Natural killer cell (primary cell): ENCODE data around the gene ACSBG1. TPM values are rescaled to one million over a fixed set of nuclear protein-coding genes. Genes with fewer than 3 reads are reported as not detected.

Experiments used
- ATAC-seq, 3 donors: fragments of 150-1000 bp in 2 of 3; fragments of 200-7000 bp in 1 of 3; cut with Tn5 transposase; 1 replicate in 1 of 3; 2 replicates in 2 of 3; pipeline ENCODE4 v1.10.0; 2021; ENCODE audit warnings: mild to moderate bottlenecking in 2 of 3, moderate library complexity in 2 of 3
- DNase-seq, 2 donors: peaks; one replicate each; pipeline versions ENCODE4 v3.0.0 to v3.0.0-alpha.2; 2013 to 2021; ENCODE audit warnings: mixed read lengths in 1 of 2
- H3K27ac ChIP-seq: one replicate; pipeline ENCODE4 v1.5.1; 2013; ENCODE audit warnings: mild to moderate bottlenecking, low read length
- H3K27me3 ChIP-seq: one replicate; pipeline ENCODE4 v1.6.1; 2013; ENCODE audit warnings: low read length; ENCODE audit not compliant: control insufficient read depth, insufficient read depth
- H3K36me3 ChIP-seq: one replicate; pipeline ENCODE4 v1.6.1; 2013; ENCODE audit warnings: low read length; ENCODE audit not compliant: control insufficient read depth, insufficient read depth
- H3K4me1 ChIP-seq: one replicate; pipeline ENCODE4 v1.6.1; 2013; ENCODE audit warnings: low read length; ENCODE audit not compliant: control insufficient read depth, insufficient read depth
- H3K4me3 ChIP-seq: one replicate; pipeline ENCODE4 v1.5.1; 2013; ENCODE audit warnings: low read length
- H3K9me3 ChIP-seq: one replicate; pipeline ENCODE4 v1.6.1; 2013; ENCODE audit warnings: low read length; ENCODE audit not compliant: control insufficient read depth, insufficient read depth
- H3K27ac Mint-ChIP-seq, 2 donors: one replicate each; pipeline ENCODE4 v1.8.0; 2022; ENCODE audit warnings: mild to moderate bottlenecking in 2 of 2, mixed read lengths in 2 of 2, moderate library complexity in 1 of 2
- H3K27me3 Mint-ChIP-seq, 2 donors: one replicate each; pipeline ENCODE4 v1.8.0; 2022; ENCODE audit warnings: low read depth in 2 of 2, mixed read lengths in 2 of 2
- H3K36me3 Mint-ChIP-seq: one replicate; pipeline ENCODE4 v1.8.0; 2022; ENCODE audit warnings: mixed read lengths
- H3K4me1 Mint-ChIP-seq, 2 donors: one replicate each; pipeline ENCODE4 v1.8.0; 2022; ENCODE audit warnings: mixed read lengths in 2 of 2
- H3K4me3 Mint-ChIP-seq: one replicate; pipeline ENCODE4 v1.8.0; 2022; ENCODE audit warnings: mild to moderate bottlenecking, moderate library complexity, mixed read lengths
- H3K9me3 Mint-ChIP-seq, 2 donors: one replicate each; pipeline ENCODE4 v1.8.0; 2022; ENCODE audit warnings: mixed read lengths in 2 of 2
- CTCF ChIP-seq: fragments of 200-600 bp; IDR thresholded peaks from one replicate; pipeline ENCODE4 v1.8.0; 2022; ENCODE audit warnings: antibody characterized with exemption
- WGBS: methylation state at CpG from one replicate; pipeline ENCODE4 v1.1.7; 2013; ENCODE audit warnings: missing lambda C conversion rate; ENCODE audit not compliant: insufficient coverage; 5-methylcytosine and 5-hydroxymethylcytosine counted together
- intact Hi-C: fragments of 100-400 bp; cut with micrococcal nuclease; formaldehyde crosslinking; loops from one replicate; pipeline ENCODE4 v1.14.2; 2022
- total RNA-seq, 4 donors: library from RNA; stranded (reverse); fragments of 120-200 nt in 1 of 4; gene quantifications; one replicate each; pipeline versions ENCODE4 v1.2.3 to v1.2.4, GENCODE V29; 2013 to 2022

The ACSBG1 gene
- total RNA-seq, 3 donors from 2014 or later (not counting 1 experiment from before 2014, with no cell fraction given), result 0.07 TPM; not detected in 2

GRCh38 chr15:78264304-78265136 is 30.2 kb upstream of the ACSBG1 start, which contains the start of gene DNAJA4:
DNAJA4 (plus strand) TSS chr15:78264562; CDS start chr15:78264764, 202 bp downstream.
- Mint-ChIP-seq H3K27me3 (peaks cover 0 to 6% of the 10 kb centered on the region in 2 donors), H3K36me3 (no peaks in the 10 kb centered on the region), H3K4me1 (peaks cover 10 to 11% of the 10 kb centered on the region in 2 donors), H3K4me3 (peak within 1 kb of the TSS; percentile 87), H3K9me3 (no peaks in the 10 kb centered on the region), H3K27ac (peak within 1 kb of the TSS; percentile 78 to 82)
- H3K9me3 ChIP-seq, result no peaks in the 10 kb centered on the region
- H3K4me1 ChIP-seq, result peaks cover 10% of the 10 kb centered on the region
- intact Hi-C loops, result loop anchor here (1.0 kb wide), 1 partner anchor 35 kb away; the partner anchor contains the start of gene SKIC8
- H3K27me3 ChIP-seq, result no peaks in the 10 kb centered on the region
- ATAC-seq, result peak; percentile 77 to 83 (median 81)
- peak within 1 kb of the TSS; percentile 46 for H3K27ac ChIP-seq
- H3K4me3 ChIP-seq, result peak within 1 kb of the TSS; percentile 54
- H3K36me3 ChIP-seq, result no peaks in the 10 kb centered on the region
- 6% methylated on average over 107 of the region's 107 CpGs for WGBS
- peak; percentile 54 to 80 for DNase-seq
- no peak for TF ChIP-seq CTCF

- Histone ChIP-seq H3K9me3 (no peaks in the 10 kb centered on the region), H3K27me3 (no peaks in the 10 kb centered on the region), H3K4me1 (peaks cover 10% of the 10 kb centered on the region), H3K36me3 (no peaks in the 10 kb centered on the region), H3K27ac (peak overlapping the region; percentile 15), H3K4me3 (peak overlapping the region; percentile 54)
- H3K4me3 Mint-ChIP-seq, result peak overlapping the region; percentile 71
- peaks cover 0 to 6% of the 10 kb centered on the region in 2 donors for H3K27me3 Mint-ChIP-seq
- no peaks in the 10 kb centered on the region for H3K9me3 Mint-ChIP-seq
- H3K36me3 Mint-ChIP-seq, result no peaks in the 10 kb centered on the region
- peaks cover 10 to 11% of the 10 kb centered on the region in 2 donors for H3K4me1 Mint-ChIP-seq
- TF ChIP-seq CTCF, result no peak
- DNase-seq, result peak in 1 of 2 donors; percentile 12
- ATAC-seq, result no peak
- 92% methylated on average over 23 of the region's 23 CpGs for WGBS
- intact Hi-C loops, result loop anchor here (1.0 kb wide), 1 partner anchor 35 kb away; the partner anchor contains the start of gene SKIC8
- H3K27ac Mint-ChIP-seq, result peak overlapping the region in 1 of 2 donors; percentile 82
Observed at GRCh38 chr15:78263907-78264303, 29.5 kb upstream of the ACSBG1 start.

- peaks cover 10 to 11% of the 10 kb centered on the region in 2 donors for H3K4me1 Mint-ChIP-seq
- no peak for ATAC-seq
- H3K4me3 Mint-ChIP-seq, result peak overlapping the region; percentile 71
- peak overlapping the region; percentile 18 to 60 for H3K27ac Mint-ChIP-seq
- peak in 1 of 2 donors; percentile 20 for DNase-seq
- Histone ChIP-seq H3K9me3 (no peaks in the 10 kb centered on the region), H3K4me1 (peaks cover 10% of the 10 kb centered on the region), H3K27me3 (no peaks in the 10 kb centered on the region), H3K36me3 (no peaks in the 10 kb centered on the region), H3K4me3 (no peak overlapping the region), H3K27ac (no peak overlapping the region)
- 97% methylated on average over 7 of the region's 7 CpGs for WGBS
- intact Hi-C loops, result no loop called here
- no peaks in the 10 kb centered on the region for H3K9me3 Mint-ChIP-seq
- H3K36me3 Mint-ChIP-seq, result no peaks in the 10 kb centered on the region
- TF ChIP-seq CTCF, result no peak
- H3K27me3 Mint-ChIP-seq, result peaks cover 0 to 6% of the 10 kb centered on the region in 2 donors
Observed at GRCh38 chr15:78263351-78263781, 29.0 kb upstream of the ACSBG1 start.
